ENCODE results near the gene TSPOAP1. TPM values are rescaled to one million over a fixed set of nuclear protein-coding genes. Genes with fewer than 3 reads are reported as not detected.

Gene TSPOAP1
- total and polyA plus RNA-seq, 10 of the 15 experiments (the other 5 are each of a cell fraction or from before 2014, with no cell fraction given): 0.58 to 16.4 (median 4.2) TPM; not detected in 1

- no peaks in the 10 kb centered on the region for H3K9me3 ChIP-seq (replicated peaks; ENCODE audit: control insufficient read depth, insufficient read depth, low read length)
- no peak overlapping the region for H3K4me2 ChIP-seq (ENCODE audit: control insufficient read depth, insufficient read depth)
- H3K27ac ChIP-seq (ENCODE audit: control insufficient read depth, insufficient read depth): no peak overlapping the region
- TF ChIP-seq POU2F2 (IDR thresholded peaks at IDR 0.05; ENCODE audit: borderline replicate concordance, low read depth, low read length): no peak
- no peak for TF ChIP-seq NR2C1 (IDR thresholded peaks at IDR 0.05)
- TF ChIP-seq MAX (IDR thresholded peaks at IDR 0.05; ENCODE audit: low read depth, low read length): no peak
- ATAC-seq: no peak
- intact Hi-C loops (cut with micrococcal nuclease; ENCODE audit: unreplicated experiment): no loop called here
- WGBS (ENCODE audit: insufficient coverage, insufficient replicate concordance, low lambda C conversion rate, missing lambda C conversion rate): 18% methylated on average over 6 of the region's 6 CpGs
- no peaks in the 10 kb centered on the region for H3K36me3 ChIP-seq (ENCODE audit: control insufficient read depth in 2 of 2, insufficient read depth in 2 of 2, low read length in 1 of 2)
- no peak for DNase-seq (ENCODE audit: low read depth, low spot score)
- SMC1A ChIA-PET (ENCODE audit: uncharacterized antibody, unreplicated experiment): no interaction called here
- RAD21 ChIA-PET (ENCODE audit: unreplicated experiment): no interaction called here
- no peak overlapping the region for H3K9ac ChIP-seq (ENCODE audit: control insufficient read depth, insufficient read depth, low read length)
- no peaks in the 10 kb centered on the region for H3K4me1 ChIP-seq (ENCODE audit: control insufficient read depth, insufficient read depth, low read length)
- CTCF ChIA-PET: interaction anchor here (0.7 to 2.0 kb wide), 4 partner anchors 9 to 64 kb away, joined by 3 to 7 read pairs (median 3); no protein-coding TSS in a partner anchor
- BruUV-seq (replicated peaks): no TSS peak
- no peak overlapping the region for H3K4me3 ChIP-seq
- POLR2A ChIA-PET: no interaction called here
- no peaks in the 10 kb centered on the region for H3K79me2 ChIP-seq (ENCODE audit: control insufficient read depth, insufficient read depth, low read length)
- no peaks in the 10 kb centered on the region for H4K20me1 ChIP-seq (ENCODE audit: control insufficient read depth, insufficient read depth)
- in situ Hi-C loops (cut with MboI): no loop called here
- H2AFZ ChIP-seq (ENCODE audit: control insufficient read depth, low read depth, low read length): no peak overlapping the region
- no peak for FAIRE-seq
- H3K27me3 ChIP-seq (replicated peaks in 1 of 2; ENCODE audit: control insufficient read depth in 2 of 2, insufficient read depth in 2 of 2, low read length in 1 of 2): peaks cover 2 to 7% of the 10 kb centered on the region in 2 experiments; a peak in 2 of 4 replicates
These were observed 64.0 kb downstream of the TSPOAP1 start for GRCh38 chr17:58264407-58265103.

GRCh38 chr17:58263773-58264172 lies 64.8 kb downstream of the TSPOAP1 start:
- FAIRE-seq (no peak), DNase-seq (ENCODE audit: low read depth, low spot score) (no peak), ATAC-seq (no peak)
- no peak overlapping the region for H3K27ac ChIP-seq (ENCODE audit: control insufficient read depth, insufficient read depth)
- no peak overlapping the region for H3K4me2 ChIP-seq (ENCODE audit: control insufficient read depth, insufficient read depth)
- H3K36me3 ChIP-seq (ENCODE audit: control insufficient read depth in 2 of 2, insufficient read depth in 2 of 2, low read length in 1 of 2): no peaks in the 10 kb centered on the region
- H3K9me3 ChIP-seq (replicated peaks; ENCODE audit: control insufficient read depth, insufficient read depth, low read length): no peaks in the 10 kb centered on the region
- 9% methylated on average over 1 of the region's 1 CpG for WGBS (ENCODE audit: insufficient coverage, insufficient replicate concordance, low lambda C conversion rate, missing lambda C conversion rate)
- no peak overlapping the region for H3K4me3 ChIP-seq
- ChIA-PET CTCF (interaction anchor here (1.7 kb wide), 1 partner anchor 64 kb away, joined by 3 read pairs; no protein-coding TSS in a partner anchor), POLR2A (no interaction called here), RAD21 (ENCODE audit: unreplicated experiment) (no interaction called here), SMC1A (ENCODE audit: uncharacterized antibody, unreplicated experiment) (no interaction called here)
- H3K27me3 ChIP-seq (replicated peaks in 1 of 2; ENCODE audit: control insufficient read depth in 2 of 2, insufficient read depth in 2 of 2, low read length in 1 of 2): peaks cover 2 to 7% of the 10 kb centered on the region in 2 experiments; a peak in 2 of 4 replicates
- H3K4me1 ChIP-seq (ENCODE audit: control insufficient read depth, insufficient read depth, low read length): no peaks in the 10 kb centered on the region
- no peaks in the 10 kb centered on the region for H3K79me2 ChIP-seq (ENCODE audit: control insufficient read depth, insufficient read depth, low read length)
- no peaks in the 10 kb centered on the region for H4K20me1 ChIP-seq (ENCODE audit: control insufficient read depth, insufficient read depth)
- no TSS peak for BruUV-seq (replicated peaks)
- no peak overlapping the region for H3K9ac ChIP-seq (ENCODE audit: control insufficient read depth, insufficient read depth, low read length)
- intact Hi-C loops (cut with micrococcal nuclease; ENCODE audit: unreplicated experiment) (no loop called here), in situ Hi-C loops (cut with MboI) (no loop called here)
- H2AFZ ChIP-seq (ENCODE audit: control insufficient read depth, low read depth, low read length): no peak overlapping the region
- TF ChIP-seq, protein P1, sequence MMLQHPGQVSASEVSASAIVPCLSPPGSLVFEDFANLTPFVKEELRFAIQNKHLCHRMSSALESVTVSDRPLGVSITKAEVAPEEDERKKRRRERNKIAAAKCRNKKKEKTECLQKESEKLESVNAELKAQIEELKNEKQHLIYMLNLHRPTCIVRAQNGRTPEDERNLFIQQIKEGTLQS (IDR thresholded peaks at IDR 0.05; ENCODE audit: borderline replicate concordance, extremely low read depth, low read depth, low read length): no peak
- TF ChIP-seq EZH2 (IDR thresholded peaks at IDR 0.05; ENCODE audit: borderline replicate concordance, control insufficient read depth, low read depth, low read length) (no peak), MLLT1 (IDR thresholded peaks at IDR 0.05) (no peak), POLR2AphosphoS2 (IDR thresholded peaks at IDR 0.05; ENCODE audit: low read depth, low read length) (no peak), CTCF (IDR thresholded peaks at IDR 0.05 in 2 of 3, conservative IDR thresholded peaks at IDR 0.05 in 1 of 3; ENCODE audit: control insufficient read depth in 2 of 3, extremely low read depth in 1 of 3, insufficient read depth in 1 of 3, low read depth in 3 of 3, low read length in 3 of 3) (no peak), BACH1 (IDR thresholded peaks at IDR 0.05; ENCODE audit: borderline replicate concordance) (no peak), NFYA (IDR thresholded peaks at IDR 0.05; ENCODE audit: borderline replicate concordance, low read depth, low read length) (no peak), RAD51 (IDR thresholded peaks at IDR 0.05) (no peak), HDGF (IDR thresholded peaks at IDR 0.05) (no peak), YBX1 (IDR thresholded peaks at IDR 0.05) (no peak)

Data from GM12878 (cell line).